WTC11 (cell line): Measurements from ENCODE around the gene MCEMP1. TPM values are rescaled to one million over a fixed set of nuclear protein-coding genes. Genes with fewer than 3 reads are reported as not detected.

Experiments used
- ATAC-seq: fragments of 200-7000 bp; cut with Tn5 transposase; 2 replicates; pipeline ENCODE4 v1.10.0; 2021; ENCODE audit warnings: mild to moderate bottlenecking, moderate library complexity
- CTCF ChIA-PET: fragments of 300-600 bp; sonication (Branson Sonifier 250); formaldehyde crosslinking; loops from one replicate; lab custom pipeline; 2021; ENCODE audit warnings: antibody characterized with exemption; lab: Charles Lee
- POLR2A ChIA-PET: fragments of 350-600 bp; sonication (Branson Sonifier 250); formaldehyde crosslinking; loops from one replicate; lab custom pipeline; 2021; ENCODE audit warnings: antibody characterized with exemption; lab: Charles Lee
- DNase-seq: peaks from one replicate; pipeline ENCODE4 v3.0.0; 2021; ENCODE audit warnings: low spot score
- H3K27ac Mint-ChIP-seq: 2 replicates; pipeline ENCODE4 v1.8.0; 2021; ENCODE audit warnings: mixed read lengths
- H3K27me3 Mint-ChIP-seq: 2 replicates; pipeline ENCODE4 v1.8.0; 2021; ENCODE audit warnings: low read depth, mild to moderate bottlenecking, moderate library complexity, mixed read lengths
- H3K36me3 Mint-ChIP-seq: 2 replicates; pipeline ENCODE4 v1.8.0; 2021; ENCODE audit warnings: mixed read lengths
- H3K4me1 Mint-ChIP-seq: 2 replicates; pipeline ENCODE4 v1.8.0; 2022; ENCODE audit warnings: mixed read lengths
- H3K4me3 Mint-ChIP-seq: 2 replicates; pipeline ENCODE4 v1.8.0; 2021; ENCODE audit warnings: mild to moderate bottlenecking, moderate library complexity, mixed read lengths
- H3K9me3 Mint-ChIP-seq: 2 replicates; pipeline ENCODE4 v1.8.0; 2021; ENCODE audit warnings: mixed read lengths
- ARID4B ChIP-seq: sonication (generic); formaldehyde crosslinking; IDR thresholded peaks from 2 replicates; pipeline ENCODE4 v1.8.0; 2023; ENCODE audit warnings: missing genetic modification reagents, mild to moderate bottlenecking, borderline replicate concordance
- ATF1 ChIP-seq: sonication (generic); formaldehyde crosslinking; IDR thresholded peaks from 2 replicates; pipeline ENCODE4 v1.8.1; 2023; ENCODE audit warnings: mild to moderate bottlenecking, moderate library complexity, missing genetic modification reagents
- ATF6 ChIP-seq: sonication (generic); formaldehyde crosslinking; IDR thresholded peaks from 2 replicates; pipeline ENCODE4 v1.8.1; 2023; ENCODE audit warnings: mild to moderate bottlenecking, missing genetic modification reagents
- ERG ChIP-seq: fragments of 250-450 bp; sonication (Bioruptor Pico); IDR thresholded peaks from 2 replicates; pipeline ENCODE4 v1.8.0; 2021; ENCODE audit warnings: mild to moderate bottlenecking
- ETV6 ChIP-seq: sonication (generic); formaldehyde crosslinking; IDR thresholded peaks from 2 replicates; pipeline ENCODE4 v1.8.1; 2022; ENCODE audit warnings: mild to moderate bottlenecking, missing genetic modification reagents
- FOXJ3 ChIP-seq: sonication (generic); formaldehyde crosslinking; IDR thresholded peaks from 2 replicates; pipeline ENCODE4 v1.9.0; 2021; ENCODE audit warnings: missing genetic modification reagents, mild to moderate bottlenecking, borderline replicate concordance
- FOXK1 ChIP-seq: sonication (generic); formaldehyde crosslinking; IDR thresholded peaks from 2 replicates; pipeline ENCODE4 v1.8.0; 2022; ENCODE audit warnings: mild to moderate bottlenecking, moderate library complexity, missing genetic modification reagents
- FOXP1 ChIP-seq: sonication (generic); formaldehyde crosslinking; IDR thresholded peaks from 2 replicates; pipeline ENCODE4 v1.8.0; 2022; ENCODE audit warnings: missing genetic modification reagents, mild to moderate bottlenecking, moderate library complexity, borderline replicate concordance
- GTF2I ChIP-seq: fragments of 250-450 bp; sonication (Bioruptor Pico); conservative IDR thresholded peaks from 2 replicates; pipeline ENCODE4 v1.4.0; 2021; ENCODE audit warnings: mild to moderate bottlenecking
- JUN ChIP-seq: sonication (generic); formaldehyde crosslinking; IDR thresholded peaks from 2 replicates; pipeline ENCODE4 v1.8.0; 2023; ENCODE audit warnings: mild to moderate bottlenecking, missing genetic modification reagents
- MYBL2 ChIP-seq: sonication (generic); formaldehyde crosslinking; IDR thresholded peaks from 2 replicates; pipeline ENCODE4 v1.8.1; 2023; ENCODE audit warnings: mild to moderate bottlenecking, moderate library complexity, missing genetic modification reagents
- NR2C2 ChIP-seq: sonication (generic); formaldehyde crosslinking; IDR thresholded peaks from 2 replicates; pipeline ENCODE4 v1.8.0; 2022; ENCODE audit warnings: mild to moderate bottlenecking, missing genetic modification reagents
- OVOL2 ChIP-seq: fragments of 250-450 bp; sonication (Bioruptor Pico); IDR thresholded peaks from 2 replicates; pipeline ENCODE4 v1.9.0; 2021; ENCODE audit warnings: mild to moderate bottlenecking, borderline replicate concordance
- SMAD3 ChIP-seq: sonication (generic); formaldehyde crosslinking; IDR thresholded peaks from 2 replicates; pipeline ENCODE4 v1.8.0; 2022; ENCODE audit warnings: missing genetic modification reagents, mild to moderate bottlenecking, borderline replicate concordance
- SP1 ChIP-seq: sonication (generic); formaldehyde crosslinking; conservative IDR thresholded peaks from 2 replicates; pipeline ENCODE4 v1.8.1; 2022; ENCODE audit warnings: missing genetic modification reagents
- TEAD4 ChIP-seq: sonication (generic); formaldehyde crosslinking; IDR thresholded peaks from 2 replicates; pipeline ENCODE4 v1.8.0; 2022; ENCODE audit warnings: mild to moderate bottlenecking, missing genetic modification reagents
- ZBTB21 ChIP-seq: sonication (generic); formaldehyde crosslinking; IDR thresholded peaks from 2 replicates; pipeline ENCODE4 v1.8.1; 2023; ENCODE audit warnings: mild to moderate bottlenecking, missing genetic modification reagents, borderline replicate concordance
- ZNF219 ChIP-seq: sonication (generic); formaldehyde crosslinking; IDR thresholded peaks from 2 replicates; pipeline ENCODE4 v1.8.0; 2023; ENCODE audit warnings: missing genetic modification reagents, mild to moderate bottlenecking, borderline replicate concordance
- ZNF416 ChIP-seq: fragments of 250-450 bp; sonication (Bioruptor Pico); IDR thresholded peaks from 2 replicates; pipeline ENCODE4 v1.9.0; 2021; ENCODE audit warnings: mild to moderate bottlenecking, inconsistent platforms
- total RNA-seq: library from RNA; stranded (reverse); gene quantifications from 3 replicates; pipeline ENCODE4 v1.2.3, GENCODE V29; 2021
- TF ChIP-seq, protein P1 (sequence below): sonication (generic); formaldehyde crosslinking; IDR thresholded peaks from 2 replicates; pipeline ENCODE4 v1.8.1; 2023; ENCODE audit warnings: mild to moderate bottlenecking, missing genetic modification reagents, moderate library complexity
- TF ChIP-seq, protein P2 (sequence below): fragments of 250-450 bp; sonication (Bioruptor Pico); IDR thresholded peaks from 2 replicates; pipeline ENCODE4 v1.9.0; 2021; ENCODE audit warnings: moderate library complexity, mild to moderate bottlenecking, inconsistent platforms, borderline replicate concordance

Gene MCEMP1
- total RNA-seq, 1 experiment from 2014 or later = not detected

DNA sequence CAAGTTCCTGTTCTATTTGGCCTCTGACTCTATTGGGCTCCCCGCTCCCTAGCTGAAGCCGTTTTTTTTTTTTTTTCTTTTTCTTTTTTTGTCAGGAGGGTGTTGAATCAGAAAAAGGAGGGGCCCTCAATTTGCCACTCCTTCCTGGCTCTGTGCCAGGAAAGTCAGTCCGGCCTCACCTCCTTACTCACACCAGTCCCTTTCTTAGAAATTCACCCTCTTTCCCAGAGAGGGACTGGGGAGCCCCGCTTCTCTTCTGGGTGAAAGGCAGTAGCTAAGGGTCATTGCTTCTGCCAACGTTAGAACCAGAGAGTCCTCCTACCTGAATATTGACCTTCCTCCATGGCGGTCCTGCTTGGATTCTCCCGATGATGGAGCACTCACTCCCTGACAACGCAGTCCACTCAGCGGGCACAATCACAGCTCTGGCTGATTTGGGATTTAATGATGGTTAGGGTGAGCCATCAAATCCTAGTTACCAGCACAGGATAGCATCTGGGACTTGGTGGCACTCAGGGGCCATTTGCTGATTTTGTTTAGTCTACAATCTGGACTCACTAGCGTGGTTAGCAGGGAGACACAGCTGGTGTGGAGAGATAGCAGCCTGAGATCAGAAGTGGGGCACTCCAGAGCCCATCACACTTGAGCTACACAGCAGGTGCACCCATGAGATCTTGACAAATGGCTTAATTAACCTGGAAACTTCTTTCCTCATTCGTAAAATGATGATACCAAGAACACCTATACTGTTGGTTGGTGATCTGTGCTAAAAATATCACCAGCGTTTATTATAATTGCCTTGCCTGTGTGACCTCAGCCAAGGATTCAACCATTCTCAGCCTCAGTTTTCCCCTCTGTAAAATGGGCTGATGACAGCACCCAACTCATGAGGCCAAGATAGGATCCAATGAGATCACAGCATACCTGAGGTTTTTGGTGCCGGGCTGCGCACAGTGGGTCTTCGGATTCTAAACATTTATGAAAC is 22.8 kb downstream of the MCEMP1 start:
- no peak for ATAC-seq
- no peak for DNase-seq
- TF ChIP-seq JUN (CRISPR knock-in tag) (no peak), GTF2I (CRISPR knock-in tag) (no peak), FOXK1 (CRISPR knock-in tag) (no peak), SMAD3 (CRISPR knock-in tag) (no peak), SP1 (CRISPR knock-in tag) (no peak), ARID4B (CRISPR knock-in tag) (no peak), TEAD4 (CRISPR knock-in tag) (no peak), ATF1 (no peak), FOXJ3 (CRISPR knock-in tag) (no peak), FOXP1 (CRISPR knock-in tag) (no peak)
- TF ChIP-seq, protein P1, sequence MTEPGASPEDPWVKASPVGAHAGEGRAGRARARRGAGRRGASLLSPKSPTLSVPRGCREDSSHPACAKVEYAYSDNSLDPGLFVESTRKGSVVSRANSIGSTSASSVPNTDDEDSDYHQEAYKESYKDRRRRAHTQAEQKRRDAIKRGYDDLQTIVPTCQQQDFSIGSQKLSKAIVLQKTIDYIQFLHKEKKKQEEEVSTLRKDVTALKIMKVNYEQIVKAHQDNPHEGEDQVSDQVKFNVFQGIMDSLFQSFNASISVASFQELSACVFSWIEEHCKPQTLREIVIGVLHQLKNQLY (CRISPR knock-in tag) = no peak
- ChIA-PET CTCF (interaction anchor here (1.0 to 5.0 kb wide), 4 partner anchors 9 to 131 kb away, joined by 3 to 40 read pairs (median 8); partner anchors contain the start of gene TRAPPC5), POLR2A (no interaction called here)
- Mint-ChIP-seq H3K36me3 (no peaks in the 10 kb centered on the region), H3K4me3 (no peak overlapping the region), H3K9me3 (no peaks in the 10 kb centered on the region), H3K27ac (no peak overlapping the region), H3K27me3 (peaks cover 21% of the 10 kb centered on the region), H3K4me1 (peaks cover 23% of the 10 kb centered on the region)

DNA sequence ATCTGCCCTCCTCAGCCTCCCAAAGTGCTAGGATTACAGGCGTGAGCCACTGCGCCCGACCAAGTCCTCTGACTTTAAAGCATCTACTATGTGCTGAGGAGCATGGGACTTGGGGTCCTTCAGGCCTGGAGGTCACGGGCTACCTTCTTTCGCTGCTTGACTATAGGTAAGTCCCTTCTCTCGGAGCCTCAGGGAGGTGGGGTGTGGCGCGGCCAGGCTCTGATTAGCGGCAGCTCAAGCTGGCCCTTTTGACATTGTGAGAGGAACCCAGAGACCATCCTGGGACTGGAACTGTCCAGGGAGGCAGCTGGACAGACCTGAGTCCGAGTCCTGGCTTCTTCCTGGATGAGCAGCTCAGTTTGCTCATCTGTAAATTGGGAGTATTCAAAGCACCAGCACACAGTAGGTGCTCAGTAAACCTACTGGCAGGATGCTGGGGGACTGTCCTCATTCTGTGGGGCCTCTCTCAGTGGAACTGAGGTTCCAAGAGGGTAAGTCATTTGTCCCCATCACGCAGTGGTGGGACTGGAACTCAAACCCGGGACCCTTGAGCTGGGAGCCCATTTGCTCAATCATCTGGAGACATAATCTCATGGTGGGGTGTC is 24.3 kb downstream of the MCEMP1 start:
- DNase-seq = no peak
- Mint-ChIP-seq H3K4me1 (peaks cover 23% of the 10 kb centered on the region), H3K36me3 (no peaks in the 10 kb centered on the region), H3K4me3 (no peak overlapping the region), H3K27ac (no peak overlapping the region), H3K27me3 (peaks cover 21% of the 10 kb centered on the region), H3K9me3 (no peaks in the 10 kb centered on the region)
- ChIA-PET CTCF (interaction anchor here (1.0 kb wide), 1 partner anchor 20 kb away, joined by 4 read pairs; the partner anchor contains the start of gene TRAPPC5), POLR2A (no interaction called here)
- ATAC-seq = no peak
- TF ChIP-seq MYBL2 (CRISPR knock-in tag) (no peak), ZNF219 (CRISPR knock-in tag) (no peak), ERG (no peak), SMAD3 (CRISPR knock-in tag) (no peak), OVOL2 (no peak), NR2C2 (CRISPR knock-in tag) (no peak), ZBTB21 (CRISPR knock-in tag) (no peak), ATF6 (CRISPR knock-in tag) (no peak), ETV6 (CRISPR knock-in tag) (no peak), ZNF416 (CRISPR knock-in tag) (no peak)
- TF ChIP-seq, protein P2, sequence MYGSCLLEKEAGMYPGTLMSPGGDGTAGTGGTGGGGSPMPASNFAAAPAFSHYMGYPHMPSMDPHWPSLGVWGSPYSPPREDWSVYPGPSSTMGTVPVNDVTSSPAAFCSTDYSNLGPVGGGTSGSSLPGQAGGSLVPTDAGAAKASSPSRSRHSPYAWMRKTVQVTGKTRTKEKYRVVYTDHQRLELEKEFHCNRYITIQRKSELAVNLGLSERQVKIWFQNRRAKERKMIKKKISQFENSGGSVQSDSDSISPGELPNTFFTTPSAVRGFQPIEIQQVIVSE (CRISPR knock-in tag) = no peak
